ENCODE measurements around the gene TRABD2A. TPM values are rescaled to one million over a fixed set of nuclear protein-coding genes. Genes with fewer than 3 reads are reported as not detected.

TRABD2A gene
- total RNA-seq, 6 experiments from 2014 or later, result 0.20 to 2.4 (median 0.43) TPM; not detected in 1

- Histone ChIP-seq H3K9me3 (no peaks in the 10 kb centered on the region), H3K4me1 (peaks cover 0 to 10% (median 0%) of the 10 kb centered on the region in 4 donors), H3K27ac (no peak overlapping the region), H3K27me3 (no peaks in the 10 kb centered on the region), H3K36me3 (no peaks in the 10 kb centered on the region), H3K4me3 (no peak overlapping the region)
- no peak for ATAC-seq
- no peak for TF ChIP-seq POLR2A (IDR thresholded peaks at IDR 0.05)
- TF ChIP-seq, protein P1, sequence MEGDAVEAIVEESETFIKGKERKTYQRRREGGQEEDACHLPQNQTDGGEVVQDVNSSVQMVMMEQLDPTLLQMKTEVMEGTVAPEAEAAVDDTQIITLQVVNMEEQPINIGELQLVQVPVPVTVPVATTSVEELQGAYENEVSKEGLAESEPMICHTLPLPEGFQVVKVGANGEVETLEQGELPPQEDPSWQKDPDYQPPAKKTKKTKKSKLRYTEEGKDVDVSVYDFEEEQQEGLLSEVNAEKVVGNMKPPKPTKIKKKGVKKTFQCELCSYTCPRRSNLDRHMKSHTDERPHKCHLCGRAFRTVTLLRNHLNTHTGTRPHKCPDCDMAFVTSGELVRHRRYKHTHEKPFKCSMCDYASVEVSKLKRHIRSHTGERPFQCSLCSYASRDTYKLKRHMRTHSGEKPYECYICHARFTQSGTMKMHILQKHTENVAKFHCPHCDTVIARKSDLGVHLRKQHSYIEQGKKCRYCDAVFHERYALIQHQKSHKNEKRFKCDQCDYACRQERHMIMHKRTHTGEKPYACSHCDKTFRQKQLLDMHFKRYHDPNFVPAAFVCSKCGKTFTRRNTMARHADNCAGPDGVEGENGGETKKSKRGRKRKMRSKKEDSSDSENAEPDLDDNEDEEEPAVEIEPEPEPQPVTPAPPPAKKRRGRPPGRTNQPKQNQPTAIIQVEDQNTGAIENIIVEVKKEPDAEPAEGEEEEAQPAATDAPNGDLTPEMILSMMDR (IDR thresholded peaks at IDR 0.05), result no peak
- WGBS (ENCODE audit: insufficient coverage, low coverage, low lambda C conversion rate, missing lambda C conversion rate), result 89% methylated on average over 4 of the region's 6 CpGs
- no peak for DNase-seq
- intact Hi-C loops (cut with DNase I), result loop anchor here in 1 of 2 donors (10.0 kb wide), 1 partner anchor 392 kb away; no protein-coding TSS in a partner anchor
Observed at GRCh38 chr2:84886791-84887190, 5.9 kb upstream of the TRABD2A start.

- Histone ChIP-seq H3K4me3 (no peak overlapping the region), H3K36me3 (no peaks in the 10 kb centered on the region)
- DNase-seq, result no peak
Observed at GRCh38 chr2:84885111-84885510, 4.2 kb upstream of the TRABD2A start.

DNA sequence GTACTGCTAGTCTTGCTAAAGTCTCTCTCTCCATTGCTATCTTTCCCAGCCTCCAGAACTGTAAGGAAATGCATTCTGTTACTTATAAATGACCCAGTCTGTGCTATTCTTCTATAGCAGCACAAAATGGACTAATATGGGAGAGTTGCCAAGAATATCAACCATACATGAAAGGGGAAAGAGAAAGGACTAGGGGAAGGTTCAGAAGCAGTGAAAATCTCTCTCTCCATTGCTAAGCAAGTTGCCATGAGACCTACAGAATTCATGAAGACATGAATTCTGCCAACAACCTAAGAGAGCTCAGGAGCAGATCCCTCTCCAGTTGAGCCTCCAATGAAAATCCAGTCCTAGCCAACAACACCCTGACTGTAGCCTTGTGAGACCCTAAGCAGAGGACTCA lies 3.6 kb upstream of the TRABD2A start:
- intact Hi-C loops (cut with DNase I), result loop anchor here in 1 of 2 donors (10.0 kb wide), 1 partner anchor 390 kb away; no protein-coding TSS in a partner anchor

More at GRCh38 chr2:84885111-84885510, 4.2 kb upstream of the TRABD2A start:
- Histone ChIP-seq H3K4me1 (peaks cover 0 to 24% (median 4%) of the 10 kb centered on the region in 4 donors), H3K27me3 (peaks cover 0 to 3% of the 10 kb centered on the region in 2 donors), H3K27ac (no peak overlapping the region), H3K9me3 (no peaks in the 10 kb centered on the region)
- 67% methylated on average over 1 of the region's 2 CpGs for WGBS (ENCODE audit: insufficient coverage, low coverage, low lambda C conversion rate, missing lambda C conversion rate)
- ATAC-seq, result no peak
- intact Hi-C loops (cut with DNase I), result loop anchor here in 1 of 2 donors (10.0 kb wide), 1 partner anchor 390 kb away; no protein-coding TSS in a partner anchor
- TF ChIP-seq, protein P1 (IDR thresholded peaks at IDR 0.05), result no peak

GRCh38 chr2:84882775-84883550 lies 2.1 kb upstream of the TRABD2A start:
- ATAC-seq, result no peak

More for the DNA sequence above, 3.6 kb upstream of the TRABD2A start:
- no peak for ATAC-seq
- TF ChIP-seq, protein P1 (IDR thresholded peaks at IDR 0.05), result no peak
- TF ChIP-seq POLR2A (IDR thresholded peaks at IDR 0.05), result no peak
- no peaks in the 10 kb centered on the region for H3K9me3 ChIP-seq
- H3K27me3 ChIP-seq, result peaks cover 0 to 3% of the 10 kb centered on the region in 2 donors
- H3K27ac ChIP-seq, result no peak overlapping the region
- no peak for DNase-seq
- peaks cover 0 to 24% (median 4%) of the 10 kb centered on the region in 4 donors for H3K4me1 ChIP-seq
- no peak overlapping the region for H3K4me3 ChIP-seq
- no peaks in the 10 kb centered on the region for H3K36me3 ChIP-seq

More at GRCh38 chr2:84882775-84883550, 2.1 kb upstream of the TRABD2A start:
- Histone ChIP-seq H3K4me1 (peaks cover 0 to 16% (median 4%) of the 10 kb centered on the region in 4 donors), H3K9me3 (no peaks in the 10 kb centered on the region), H3K27ac (no peak overlapping the region), H3K4me3 (no peak overlapping the region), H3K36me3 (no peaks in the 10 kb centered on the region), H3K27me3 (peaks cover 0 to 3% of the 10 kb centered on the region in 2 donors)
- TF ChIP-seq, protein P1 (IDR thresholded peaks at IDR 0.05), result no peak
- intact Hi-C loops (cut with DNase I), result loop anchor here in 1 of 2 donors (10.0 kb wide), 1 partner anchor 388 kb away; no protein-coding TSS in a partner anchor
- WGBS (ENCODE audit: insufficient coverage, low coverage, low lambda C conversion rate, missing lambda C conversion rate), result 88% methylated on average over 3 of the region's 4 CpGs
- no peak for DNase-seq
